22Rv1 (cell line): ENCODE data around the gene ASTN1.

Experiments
- H3K27ac ChIP-seq: fragments of 450-650 bp; 2 replicates; pipeline ENCODE4 v1.5.1; 2017
- CTCF ChIP-seq: fragments of 450-650 bp; IDR thresholded peaks from 2 replicates; pipeline ENCODE4 v1.5.1; 2017; ENCODE audit warnings: mild to moderate bottlenecking
- ZFX ChIP-seq: fragments of 450-650 bp; IDR thresholded peaks from 2 replicates; pipeline ENCODE4 v1.6.1; 2017; ENCODE audit warnings: antibody characterized with exemption, borderline replicate concordance

Gene ASTN1

DNA sequence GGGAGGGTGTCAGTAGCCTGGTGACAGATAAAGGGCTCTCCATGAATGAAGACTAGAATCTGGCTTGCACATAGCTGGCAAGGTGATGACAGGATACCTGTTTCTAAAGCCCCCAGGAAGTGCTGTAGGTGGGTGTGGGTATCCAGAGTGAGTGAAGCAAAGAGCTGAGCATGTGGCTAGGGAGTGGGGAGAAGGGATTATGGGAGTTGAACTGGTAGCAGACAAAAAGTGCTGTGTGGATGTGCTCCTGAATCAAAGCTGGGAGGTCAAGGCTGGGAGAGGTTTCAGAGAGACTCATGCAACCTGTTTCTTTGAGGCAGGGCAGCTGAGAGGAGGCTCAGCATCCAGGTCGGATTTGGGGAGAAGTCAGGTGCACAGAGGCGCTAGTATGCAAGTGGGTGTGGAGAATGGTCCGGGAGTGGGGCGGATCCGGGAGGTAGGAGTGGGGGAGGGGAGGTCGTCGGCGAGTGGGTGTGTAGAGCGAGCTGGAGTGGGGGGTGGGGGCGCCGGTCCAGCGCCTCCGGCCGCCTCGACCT is 600 bp downstream of the ASTN1 start:
- H3K27ac ChIP-seq = no peak overlapping the region
- no peak for TF ChIP-seq ZFX
- TF ChIP-seq CTCF = no peak

- TF ChIP-seq CTCF (no peak), ZFX (no peak)
- H3K27ac ChIP-seq = no peak overlapping the region
Measured at GRCh38 chr1:177162243-177162642, 2.3 kb downstream of the ASTN1 start.

- TF ChIP-seq ZFX = no peak
- TF ChIP-seq CTCF = no peak
- H3K27ac ChIP-seq = no peak overlapping the region
Measured at GRCh38 chr1:177146499-177146898, 18.0 kb downstream of the ASTN1 start.

DNA sequence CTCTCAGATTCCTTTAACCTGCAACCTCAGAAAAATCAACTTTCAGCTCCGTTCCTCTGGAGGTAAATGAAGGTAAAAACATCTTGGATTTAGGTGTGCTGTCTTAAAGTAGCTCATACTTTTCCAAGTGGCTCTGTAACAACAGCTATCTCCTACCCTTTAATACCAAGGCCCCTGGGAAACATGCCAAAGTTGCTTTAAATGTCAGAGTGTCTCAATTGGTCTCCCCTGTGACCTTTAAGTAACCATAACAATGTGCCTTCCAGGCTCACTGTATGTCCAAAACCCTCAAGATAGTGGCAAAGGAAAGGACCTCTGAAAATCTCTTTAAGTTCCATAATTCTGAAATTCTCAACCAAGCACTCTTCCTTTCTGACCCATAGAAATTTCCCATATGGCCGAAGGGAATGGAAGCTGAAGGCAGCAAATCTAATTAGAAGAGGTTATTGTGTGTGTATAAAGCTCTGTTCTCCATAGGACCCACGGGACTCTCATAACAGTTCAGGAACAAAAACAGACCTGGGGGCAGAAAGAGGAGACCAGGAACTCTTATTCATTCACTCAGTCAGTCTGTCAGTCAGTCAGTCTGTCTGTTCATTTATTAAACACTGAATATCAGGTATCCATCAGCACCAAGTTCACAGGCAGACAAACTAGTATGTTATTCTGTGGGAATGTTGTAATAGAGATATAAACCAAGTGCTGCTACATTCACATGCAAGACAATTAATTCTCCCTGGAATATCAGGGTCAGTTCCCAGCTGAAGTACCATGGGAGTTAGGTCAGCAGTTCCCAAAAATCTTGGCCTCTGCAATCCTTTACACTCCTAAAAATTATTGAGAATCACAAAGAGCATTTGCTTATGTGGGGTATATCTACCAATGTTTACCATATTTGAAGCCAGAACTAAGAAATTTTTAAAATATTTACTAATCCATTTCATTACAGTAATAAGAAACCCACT is 19.1 kb downstream of the ASTN1 start:
- no peak overlapping the region for H3K27ac ChIP-seq
- TF ChIP-seq ZFX (no peak), CTCF (no peak)

- H3K27ac ChIP-seq = no peak overlapping the region
- no peak for TF ChIP-seq CTCF
- no peak for TF ChIP-seq ZFX
Measured at GRCh38 chr1:177142791-177143271, 21.7 kb downstream of the ASTN1 start.

GRCh38 chr1:177142010-177142409 is 22.5 kb downstream of the ASTN1 start:
- TF ChIP-seq CTCF (no peak), ZFX (no peak)
- H3K27ac ChIP-seq = no peak overlapping the region

GRCh38 chr1:177138347-177138746 is 26.2 kb downstream of the ASTN1 start:
- TF ChIP-seq ZFX (no peak), CTCF (no peak)

More at GRCh38 chr1:177138347-177138746, 26.2 kb downstream of the ASTN1 start:
- no peak overlapping the region for H3K27ac ChIP-seq
